NB4 (cell line): ENCODE results near the gene ENDOV.

Experiments
- CTCF ChIP-seq: IDR thresholded peaks from one replicate; pipeline ENCODE4 v1.5.1; 2012; ENCODE audit warnings: low read depth, low read length
- MAX ChIP-seq: IDR thresholded peaks from 2 replicates; pipeline ENCODE4 v1.6.1; 2011; ENCODE audit warnings: low read depth, low read length
- POLR2A ChIP-seq: IDR thresholded peaks from 2 replicates; pipeline ENCODE4 v1.6.1; 2011; ENCODE audit warnings: mild to moderate bottlenecking; ENCODE audit not compliant: insufficient read length; ENCODE audit errors: extremely low read depth

- TF ChIP-seq POLR2A: no peak
- no peak for TF ChIP-seq CTCF
- TF ChIP-seq MAX: no peak
Measured at GRCh38 chr17:80442323-80442659, 27.3 kb downstream of the ENDOV start.
